A673 (cell line): ENCODE results near the gene PEPD. TPM values are rescaled to one million over a fixed set of nuclear protein-coding genes. Genes with fewer than 3 reads are reported as not detected.

Experiments used
- BruUV-seq: library from RNA; stranded (reverse); fragments of 400-500 nt; replicated peaks from 2 replicates; lab custom pipeline; 2021; lab: Mats Ljungman, UMichigan
- CTCF ChIA-PET: fragments of 300-600 bp; sonication (Branson Sonifier 250); formaldehyde crosslinking; loops from one replicate; lab custom pipeline; 2022; ENCODE audit warnings: antibody characterized with exemption; lab: Charles Lee
- POLR2A ChIA-PET: fragments of 300-600 bp; sonication (Branson Sonifier 250); formaldehyde crosslinking; loops from one replicate; lab custom pipeline; 2022; ENCODE audit warnings: antibody characterized with exemption; ENCODE audit not compliant: low non-redundant PET; lab: Charles Lee
- DNase-seq: peaks from one replicate; pipeline ENCODE4 v3.0.0-alpha.2; 2015; ENCODE audit warnings: low spot score
- H3K27ac ChIP-seq: fragments of 200-600 bp; sonication (generic); 2 replicates; pipeline ENCODE4 v1.5.1; 2016; ENCODE audit warnings: mixed run types, low read depth, mild to moderate bottlenecking, mixed read lengths, antibody characterized with exemption, low read length; ENCODE audit not compliant: poor library complexity, severe bottlenecking
- H3K27me3 ChIP-seq: fragments of 200-600 bp; sonication (generic); replicated peaks from 2 replicates; pipeline ENCODE4 v1.6.1; 2017; ENCODE audit warnings: mixed run types, low read depth, mild to moderate bottlenecking, mixed read lengths, antibody characterized with exemption, low read length; ENCODE audit not compliant: insufficient read depth, poor library complexity
- H3K36me3 ChIP-seq: fragments of 200-600 bp; sonication (generic); 2 replicates; pipeline ENCODE4 v1.6.1; 2016; ENCODE audit warnings: mixed run types, mild to moderate bottlenecking, mixed read lengths, antibody characterized with exemption, low read length; ENCODE audit not compliant: insufficient read depth, poor library complexity, severe bottlenecking
- H3K4me1 ChIP-seq: fragments of 200-600 bp; sonication (generic); 2 replicates; pipeline ENCODE4 v1.6.1; 2017; ENCODE audit warnings: mixed run types, mild to moderate bottlenecking, mixed read lengths, antibody characterized with exemption, low read length; ENCODE audit not compliant: insufficient read depth, poor library complexity, severe bottlenecking
- H3K4me3 ChIP-seq: fragments of 200-600 bp; sonication (generic); 2 replicates; pipeline ENCODE4 v1.5.1; 2016; ENCODE audit warnings: low read depth, mixed run types, mild to moderate bottlenecking, mixed read lengths, low read length; ENCODE audit not compliant: poor library complexity, severe bottlenecking
- H3K9me3 ChIP-seq: fragments of 200-600 bp; sonication (generic); 2 replicates; pipeline ENCODE4 v1.6.1; 2016; ENCODE audit warnings: mixed run types, low read depth, mild to moderate bottlenecking, mixed read lengths, antibody characterized with exemption, low read length; ENCODE audit not compliant: poor library complexity, severe bottlenecking
- CTCF ChIP-seq: fragments of 300-800, 200-600 bp; sonication (generic); conservative IDR thresholded peaks from 2 replicates; pipeline ENCODE4 v1.5.1; 2017; ENCODE audit warnings: low read depth, mild to moderate bottlenecking, antibody characterized with exemption, low read length, moderate library complexity, mixed read lengths
- EZH2 ChIP-seq: fragments of 200-600 bp; sonication (generic); IDR thresholded peaks from 2 replicates; pipeline ENCODE4 v1.6.1; 2017; ENCODE audit warnings: borderline replicate concordance, low read depth, mild to moderate bottlenecking, mixed read lengths, antibody characterized with exemption, low read length; ENCODE audit not compliant: poor library complexity, severe bottlenecking
- intact Hi-C: fragments of 100-400 bp; cut with micrococcal nuclease; formaldehyde crosslinking; loops from one replicate; pipeline ENCODE4 v1.10.0; 2022; ENCODE audit not compliant: unreplicated experiment
- total RNA-seq: library from RNA; stranded (reverse); gene quantifications from 2 replicates; pipeline ENCODE4 v1.2.3, GENCODE V29; 2021

PEPD gene
- total RNA-seq, 1 experiment from 2014 or later, result 82.2 TPM

- ChIA-PET POLR2A (no interaction called here), CTCF (no interaction called here)
- no TSS peak for BruUV-seq
Observed at GRCh38 chr19:33511346-33511745, 10.2 kb downstream of the PEPD start.

GRCh38 chr19:33510462-33511194 is 11.0 kb downstream of the PEPD start:
- Histone ChIP-seq H3K27ac (no peak overlapping the region), H3K9me3 (no peaks in the 10 kb centered on the region), H3K4me1 (no peaks in the 10 kb centered on the region), H3K4me3 (no peak overlapping the region), H3K27me3 (no peaks in the 10 kb centered on the region), H3K36me3 (no peaks in the 10 kb centered on the region)
- POLR2A ChIA-PET, result no interaction called here
- TF ChIP-seq EZH2 (no peak), CTCF (no peak)
- no peak for DNase-seq
- no TSS peak for BruUV-seq
- CTCF ChIA-PET, result no interaction called here
- intact Hi-C loops, result no loop called here

More at GRCh38 chr19:33511346-33511745, 10.2 kb downstream of the PEPD start:
- Histone ChIP-seq H3K27ac (no peak overlapping the region), H3K4me3 (no peak overlapping the region), H3K27me3 (no peaks in the 10 kb centered on the region), H3K9me3 (no peaks in the 10 kb centered on the region), H3K36me3 (no peaks in the 10 kb centered on the region), H3K4me1 (no peaks in the 10 kb centered on the region)
- intact Hi-C loops, result no loop called here
- no peak for DNase-seq
- TF ChIP-seq EZH2, result no peak
- TF ChIP-seq CTCF, result no peak

GRCh38 chr19:33509774-33510173 is 11.8 kb downstream of the PEPD start:
- TF ChIP-seq EZH2, result no peak
- no peak for TF ChIP-seq CTCF
- H3K4me1 ChIP-seq, result no peaks in the 10 kb centered on the region
- ChIA-PET CTCF (no interaction called here), POLR2A (no interaction called here)
- intact Hi-C loops, result no loop called here
- no TSS peak for BruUV-seq
- DNase-seq, result no peak
- H3K36me3 ChIP-seq, result no peaks in the 10 kb centered on the region
- H3K4me3 ChIP-seq, result no peak overlapping the region
- H3K27ac ChIP-seq, result no peak overlapping the region
- H3K9me3 ChIP-seq, result no peaks in the 10 kb centered on the region
- H3K27me3 ChIP-seq, result no peaks in the 10 kb centered on the region
